Stimulated activated CD4-positive, alpha-beta T cell treated with anti-CD3 and anti-CD28 coated beads, Interleukin-12 subunit alpha, Interleukin-12 subunit beta, amount 100 ng/mL, for 48 hours (primary cell): ENCODE measurements around the gene NOS1AP.

Experiments
- DNase-seq, 3 donors: peaks; one replicate each; pipeline ENCODE4 v3.0.0-alpha.2; 2020; ENCODE audit warnings: low read depth in 2 of 3, low spot score in 1 of 3

The NOS1AP gene

GRCh38 chr1:162380061-162380846, 310.8 kb downstream of the NOS1AP start:
- DNase-seq, result no peak

- DNase-seq, result no peak
Measured at GRCh38 chr1:162381383-162381782, 311.9 kb downstream of the NOS1AP start, which contains the start of gene C1orf226. C1orf226 (plus strand) TSS chr1:162381728; CDS start chr1:162381902, 174 bp downstream.

GRCh38 chr1:162381941-162382750, 312.7 kb downstream of the NOS1AP start:
- no peak for DNase-seq

GRCh38 chr1:162383091-162383490, 313.6 kb downstream of the NOS1AP start:
- DNase-seq, result no peak

- no peak for DNase-seq
Measured at GRCh38 chr1:162383516-162383915, 314.0 kb downstream of the NOS1AP start.

GRCh38 chr1:162384116-162384515, 314.6 kb downstream of the NOS1AP start:
- no peak for DNase-seq

- no peak for DNase-seq
Measured at GRCh38 chr1:162384601-162385279, 315.2 kb downstream of the NOS1AP start.

GRCh38 chr1:162385280-162385623, 315.8 kb downstream of the NOS1AP start:
- DNase-seq, result no peak

- DNase-seq, result no peak
Measured at GRCh38 chr1:162385702-162386101, 316.2 kb downstream of the NOS1AP start.

GRCh38 chr1:162386292-162387225, 317.1 kb downstream of the NOS1AP start:
- no peak for DNase-seq

GRCh38 chr1:162387226-162388082, 318.0 kb downstream of the NOS1AP start:
- no peak for DNase-seq

- no peak for DNase-seq
Measured at GRCh38 chr1:162388083-162388594, 318.6 kb downstream of the NOS1AP start.

GRCh38 chr1:162388615-162389014, 319.1 kb downstream of the NOS1AP start:
- DNase-seq, result no peak

- DNase-seq, result no peak
Measured at GRCh38 chr1:162389021-162389818, 319.7 kb downstream of the NOS1AP start.

GRCh38 chr1:162389971-162390370, 320.5 kb downstream of the NOS1AP start:
- DNase-seq, result no peak

- DNase-seq, result no peak
Measured at GRCh38 chr1:162390396-162391185, 321.1 kb downstream of the NOS1AP start.

- DNase-seq, result peak in 1 of 3 donors; percentile 14
Measured at GRCh38 chr1:162391790-162392563, 322.5 kb downstream of the NOS1AP start.
